Activated CD8-positive, alpha-beta memory T cell treated with anti-CD3 and anti-CD28 coated beads, Interleukin-2, amount 10 ng/mL, durations not matched to agents 7 days and 5 days (primary cell): ENCODE measurements around the gene DDX43. TPM values are rescaled to one million over a fixed set of nuclear protein-coding genes. Genes with fewer than 3 reads are reported as not detected.
A peak's percentile ranks its signal among the peaks of the same experiment; 100 is the strongest.

Source experiments
- ATAC-seq: fragments of 150-1000 bp; cut with Tn5 transposase; one replicate; pipeline ENCODE4 v1.10.0; 2021; ENCODE audit warnings: moderate library complexity
- CTCF ChIA-PET: fragments of 350-600 bp; sonication (Branson Sonifier 250); formaldehyde crosslinking; loops from one replicate; lab custom pipeline; 2021; ENCODE audit warnings: antibody characterized with exemption; lab: Charles Lee
- DNase-seq: peaks from one replicate; pipeline ENCODE4 v3.0.0-alpha.2; 2020
- H3K27ac Mint-ChIP-seq: one replicate; pipeline ENCODE4 v1.8.0; 2021; ENCODE audit warnings: mild to moderate bottlenecking, mixed read lengths
- H3K27me3 Mint-ChIP-seq: one replicate; pipeline ENCODE4 v1.8.0; 2021; ENCODE audit warnings: mixed read lengths
- H3K36me3 Mint-ChIP-seq: one replicate; pipeline ENCODE4 v1.8.0; 2021; ENCODE audit warnings: mild to moderate bottlenecking, mixed read lengths
- H3K4me1 Mint-ChIP-seq: one replicate; pipeline ENCODE4 v1.8.0; 2021; ENCODE audit warnings: mixed read lengths
- H3K4me3 Mint-ChIP-seq: one replicate; pipeline ENCODE4 v1.8.0; 2021; ENCODE audit warnings: mild to moderate bottlenecking, moderate library complexity, mixed read lengths
- H3K9me3 Mint-ChIP-seq: one replicate; pipeline ENCODE4 v1.8.0; 2022; ENCODE audit warnings: low read depth, mixed read lengths
- total RNA-seq, 2 experiments: library from RNA; stranded (reverse); gene quantifications; one replicate each; pipeline ENCODE4 v1.2.3, GENCODE V29; 2021

Gene DDX43
- total RNA-seq, 2 experiments from 2014 or later = 0.77 to 1.3 TPM

DNA sequence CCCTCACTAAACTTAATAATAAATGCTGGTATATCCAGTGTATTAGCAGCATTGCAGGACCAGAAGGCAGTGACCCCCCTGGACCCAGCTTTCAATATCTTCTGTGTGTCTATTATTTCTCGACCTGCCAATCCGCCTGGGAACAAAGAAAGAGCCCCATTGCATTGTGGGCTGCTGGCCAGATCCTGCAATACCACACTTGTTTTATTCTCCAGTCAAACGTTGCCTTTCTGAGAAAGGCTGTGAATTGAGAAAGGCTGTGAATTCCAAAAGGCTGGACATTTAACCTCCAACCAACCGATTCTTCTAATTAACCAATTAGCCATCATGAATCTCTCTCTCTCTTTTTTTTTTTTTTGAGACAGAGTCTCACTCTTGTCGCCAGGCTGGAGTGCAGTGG is 65.4 kb downstream of the DDX43 start:
- DNase-seq = no peak
- ATAC-seq = no peak
- CTCF ChIA-PET = interaction anchor here (4.7 kb wide), 1 partner anchor 9 kb away, joined by 45 read pairs; the partner anchor contains the start of gene CGAS

DNA sequence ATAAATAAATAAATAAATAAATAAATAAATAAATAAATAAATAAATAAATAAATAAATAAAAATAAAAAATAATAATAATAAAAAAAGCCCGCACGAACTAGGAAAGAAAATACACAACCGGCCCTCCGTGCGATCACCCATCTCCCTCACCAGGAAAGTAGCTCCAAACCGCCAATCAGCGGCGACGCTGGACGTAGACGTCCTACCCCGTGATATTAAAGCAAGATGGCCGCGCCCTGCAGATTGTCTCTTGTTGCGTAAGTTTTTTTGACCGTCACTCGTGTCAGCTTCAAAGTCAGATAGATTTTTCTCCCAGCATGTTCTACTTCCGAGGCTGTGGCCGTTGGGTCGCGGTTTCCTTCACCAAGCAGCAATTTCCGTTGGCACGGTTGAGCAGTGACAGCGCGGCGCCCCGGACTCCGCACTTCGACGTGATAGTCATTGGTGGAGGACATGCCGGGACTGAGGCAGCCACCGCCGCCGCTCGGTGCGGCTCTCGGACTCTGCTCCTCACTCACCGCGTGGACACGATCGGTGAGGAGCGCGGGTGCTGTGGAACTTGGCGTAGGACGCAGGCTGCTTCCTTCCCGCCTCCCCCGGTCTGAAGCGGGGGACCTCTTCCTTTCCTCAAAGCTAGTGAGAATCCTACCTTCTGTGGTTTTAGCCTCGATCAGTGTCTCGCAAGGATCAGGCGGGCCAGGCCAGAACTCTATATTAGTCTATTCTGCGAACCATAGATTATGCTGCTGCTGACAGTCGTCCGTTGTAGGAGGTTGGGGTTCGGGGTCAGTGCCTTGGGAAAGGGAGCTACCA is 67.1 kb downstream of the DDX43 start, which contains the start of gene MTO1:
Gene MTO1 (plus strand): TSS at position 201 of the 814 bp plus-strand sequence. CDS start 118 bp downstream, at position 319.
- CTCF ChIA-PET = interaction anchor here (1.0 to 4.7 kb wide), 9 partner anchors 10 to 191 kb away, joined by 3 to 45 read pairs (median 6); partner anchors contain the start of gene CGAS
- H3K27me3 Mint-ChIP-seq = no peaks in the 10 kb centered on the region
- peak within 1 kb of the TSS; percentile 100 for H3K27ac Mint-ChIP-seq
- DNase-seq (peak; percentile 94), ATAC-seq (peak; percentile 91)
- H3K9me3 Mint-ChIP-seq = no peaks in the 10 kb centered on the region
- peak within 1 kb of the TSS; percentile 88 for H3K4me3 Mint-ChIP-seq
- H3K36me3 Mint-ChIP-seq = peaks cover 27% of the 10 kb centered on the region
- peaks cover 61% of the 10 kb centered on the region for H3K4me1 Mint-ChIP-seq

More for the DNA sequence above, 65.4 kb downstream of the DDX43 start:
- H3K27ac Mint-ChIP-seq = peak overlapping the region; percentile 100
- peak overlapping the region; percentile 88 for H3K4me3 Mint-ChIP-seq
- H3K36me3 Mint-ChIP-seq = peaks cover 20% of the 10 kb centered on the region
- H3K27me3 Mint-ChIP-seq = no peaks in the 10 kb centered on the region
- H3K9me3 Mint-ChIP-seq = no peaks in the 10 kb centered on the region
- peaks cover 61% of the 10 kb centered on the region for H3K4me1 Mint-ChIP-seq

Other genes with a start within 250 kb of the DDX43 start
- under 1 TPM in 1 of 2 experiments, not detected in 1; 0.67 TPM for gene KHDC1L, start 169.3 kb upstream of the DDX43 start, total RNA-seq
- 10 to 100 TPM in 1 of 2 experiments, 1 to 10 TPM in 1; 9.2 to 12.5 TPM for gene KHDC1, start 131.6 kb upstream of the DDX43 start, total RNA-seq
- not detected for gene DPPA5, start 40.6 kb upstream of the DDX43 start, total RNA-seq
- not detected for gene KHDC3L, start 32.2 kb upstream of the DDX43 start, total RNA-seq
- gene OOEP, start 24.9 kb upstream of the DDX43 start, total RNA-seq = 1 to 10 TPM in 1 of 2 experiments, under 1 TPM in 1; 0.40 to 1.1 TPM
- gene CGAS, start 57.5 kb downstream of the DDX43 start, total RNA-seq = 10 to 100 TPM; 54.3 to 58.9 TPM
- 10 to 100 TPM; 65.8 to 66.6 TPM for gene MTO1, start 66.9 kb downstream of the DDX43 start, total RNA-seq
- gene EEF1A1, start 126.2 kb downstream of the DDX43 start, total RNA-seq = 1,000 to 10,000 TPM; 5,026 to 6,984 TPM